Measurements from ENCODE around the gene BMP6.

BMP6 gene

GRCh38 chr6:7787137-7787608 is 61.3 kb downstream of the BMP6 start:
- TF ChIP-seq CTCF (IDR thresholded peaks at IDR 0.05; ENCODE audit: low read depth, low read length), result no peak
- peak; percentile 39 for DNase-seq (ENCODE audit: extremely low read depth, low read depth)

- no peak for TF ChIP-seq CTCF (IDR thresholded peaks at IDR 0.05; ENCODE audit: low read depth, low read length)
- no peak for DNase-seq (ENCODE audit: extremely low read depth, low read depth)
These were observed 61.8 kb downstream of the BMP6 start for GRCh38 chr6:7787731-7788130.

- no peak for TF ChIP-seq CTCF (IDR thresholded peaks at IDR 0.05; ENCODE audit: low read depth, low read length)
- DNase-seq (ENCODE audit: extremely low read depth, low read depth), result no peak
These were observed 68.6 kb downstream of the BMP6 start for GRCh38 chr6:7794509-7794908.

- TF ChIP-seq CTCF (IDR thresholded peaks at IDR 0.05; ENCODE audit: low read depth, low read length), result no peak
- no peak for DNase-seq (ENCODE audit: extremely low read depth, low read depth)
These were observed 71.5 kb downstream of the BMP6 start for GRCh38 chr6:7797386-7797785.

- DNase-seq (ENCODE audit: extremely low read depth, low read depth), result no peak
- TF ChIP-seq CTCF (IDR thresholded peaks at IDR 0.05; ENCODE audit: low read depth, low read length), result no peak
These were observed 72.9 kb downstream of the BMP6 start for GRCh38 chr6:7798751-7799150.

GRCh38 chr6:7802662-7803061 is 76.8 kb downstream of the BMP6 start:
- TF ChIP-seq CTCF (IDR thresholded peaks at IDR 0.05; ENCODE audit: low read depth, low read length), result no peak
- DNase-seq (ENCODE audit: extremely low read depth, low read depth), result no peak

- no peak for DNase-seq (ENCODE audit: extremely low read depth, low read depth)
These were observed 77.3 kb downstream of the BMP6 start for GRCh38 chr6:7803214-7803613.

More at GRCh38 chr6:7803214-7803613, 77.3 kb downstream of the BMP6 start:
- no peak for TF ChIP-seq CTCF (IDR thresholded peaks at IDR 0.05; ENCODE audit: low read depth, low read length)

Data from AG09319 (cell line).